Brain microvascular endothelial cell (primary cell): ENCODE results near the gene KAZN.

Experiments used
- DNase-seq: peaks from one replicate; pipeline ENCODE4 v3.0.0-alpha.2; 2020
- H3K27ac ChIP-seq: fragments of 250-450 bp; sonication (Bioruptor Pico); 2 replicates; pipeline ENCODE4 v1.5.1; 2020; ENCODE audit warnings: mild to moderate bottlenecking, moderate library complexity
- H3K27me3 ChIP-seq: fragments of 250-450 bp; sonication (Bioruptor Pico); replicated peaks from 2 replicates; pipeline ENCODE4 v1.5.1; 2020; ENCODE audit warnings: mild to moderate bottlenecking
- H3K36me3 ChIP-seq: fragments of 250-450 bp; sonication (Bioruptor Pico); replicated peaks from 2 replicates; pipeline ENCODE4 v1.5.1; 2020; ENCODE audit warnings: mild to moderate bottlenecking
- H3K4me3 ChIP-seq: 2 replicates; pipeline ENCODE4 v1.5.1; 2011; ENCODE audit warnings: low read depth, mild to moderate bottlenecking, control low read depth, low read length, moderate library complexity
- in situ Hi-C: cut with HindIII; loops from 2 replicates; pipeline ENCODE4 v1.10.0; 2017; ENCODE audit warnings: low sequenced_read_pairs, low pct_ligation_motif_present
- TF ChIP-seq, protein P1 (sequence below): IDR thresholded peaks from 2 replicates; pipeline ENCODE4 v1.5.1; 2011; ENCODE audit warnings: low read depth, mild to moderate bottlenecking, moderate library complexity, low read length, control low read depth, inconsistent platforms; ENCODE audit errors: missing control alignments

Gene KAZN

GRCh38 chr1:15028102-15028501, 429.6 kb downstream of the KAZN start:
- Histone ChIP-seq H3K4me3 (no peak overlapping the region), H3K36me3 (no peaks in the 10 kb centered on the region), H3K27me3 (no peaks in the 10 kb centered on the region), H3K27ac (no peak overlapping the region)
- peak; percentile 71 for DNase-seq
- in situ Hi-C loops, result no loop called here
- TF ChIP-seq, protein P1, sequence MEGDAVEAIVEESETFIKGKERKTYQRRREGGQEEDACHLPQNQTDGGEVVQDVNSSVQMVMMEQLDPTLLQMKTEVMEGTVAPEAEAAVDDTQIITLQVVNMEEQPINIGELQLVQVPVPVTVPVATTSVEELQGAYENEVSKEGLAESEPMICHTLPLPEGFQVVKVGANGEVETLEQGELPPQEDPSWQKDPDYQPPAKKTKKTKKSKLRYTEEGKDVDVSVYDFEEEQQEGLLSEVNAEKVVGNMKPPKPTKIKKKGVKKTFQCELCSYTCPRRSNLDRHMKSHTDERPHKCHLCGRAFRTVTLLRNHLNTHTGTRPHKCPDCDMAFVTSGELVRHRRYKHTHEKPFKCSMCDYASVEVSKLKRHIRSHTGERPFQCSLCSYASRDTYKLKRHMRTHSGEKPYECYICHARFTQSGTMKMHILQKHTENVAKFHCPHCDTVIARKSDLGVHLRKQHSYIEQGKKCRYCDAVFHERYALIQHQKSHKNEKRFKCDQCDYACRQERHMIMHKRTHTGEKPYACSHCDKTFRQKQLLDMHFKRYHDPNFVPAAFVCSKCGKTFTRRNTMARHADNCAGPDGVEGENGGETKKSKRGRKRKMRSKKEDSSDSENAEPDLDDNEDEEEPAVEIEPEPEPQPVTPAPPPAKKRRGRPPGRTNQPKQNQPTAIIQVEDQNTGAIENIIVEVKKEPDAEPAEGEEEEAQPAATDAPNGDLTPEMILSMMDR, result no peak

GRCh38 chr1:15028616-15029015, 430.1 kb downstream of the KAZN start:
- Histone ChIP-seq H3K4me3 (no peak overlapping the region), H3K27ac (no peak overlapping the region), H3K36me3 (no peaks in the 10 kb centered on the region), H3K27me3 (no peaks in the 10 kb centered on the region)
- TF ChIP-seq, protein P1, result no peak
- no peak for DNase-seq
- in situ Hi-C loops, result no loop called here

GRCh38 chr1:15029036-15029435, 430.6 kb downstream of the KAZN start:
- Histone ChIP-seq H3K4me3 (no peak overlapping the region), H3K27me3 (no peaks in the 10 kb centered on the region), H3K27ac (no peak overlapping the region), H3K36me3 (no peaks in the 10 kb centered on the region)
- in situ Hi-C loops, result no loop called here
- no peak for DNase-seq
- TF ChIP-seq, protein P1, result no peak

DNA sequence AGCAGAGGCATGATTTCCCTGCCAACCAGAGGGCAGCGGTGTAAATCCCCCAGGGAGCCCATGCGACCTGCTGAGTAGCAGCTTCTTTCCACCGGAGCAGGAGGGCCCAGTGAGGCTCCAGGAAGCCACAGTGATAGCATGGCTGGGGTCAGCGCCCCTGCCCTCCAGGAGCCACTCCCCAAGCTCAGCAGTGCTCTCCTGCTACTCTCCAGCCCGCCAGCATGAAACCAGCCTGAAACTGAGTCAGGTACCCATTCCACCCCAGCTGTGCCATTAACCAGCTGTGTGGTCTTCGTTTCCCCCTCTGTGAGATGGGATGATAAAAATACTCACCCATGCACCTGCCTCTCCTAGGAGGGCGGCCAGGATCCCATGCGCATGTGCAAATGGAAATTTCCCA, 431.3 kb downstream of the KAZN start:
- in situ Hi-C loops, result no loop called here
- Histone ChIP-seq H3K27ac (no peak overlapping the region), H3K27me3 (no peaks in the 10 kb centered on the region), H3K4me3 (no peak overlapping the region), H3K36me3 (no peaks in the 10 kb centered on the region)
- DNase-seq, result no peak
- TF ChIP-seq, protein P1, result no peak

GRCh38 chr1:15031251-15031933, 432.9 kb downstream of the KAZN start:
- H3K27ac ChIP-seq, result no peak overlapping the region
- in situ Hi-C loops, result no loop called here
- TF ChIP-seq, protein P1, result no peak
- H3K27me3 ChIP-seq, result no peaks in the 10 kb centered on the region
- peak; percentile 18 for DNase-seq
- H3K36me3 ChIP-seq, result no peaks in the 10 kb centered on the region
- no peak overlapping the region for H3K4me3 ChIP-seq

- in situ Hi-C loops, result no loop called here
- TF ChIP-seq, protein P1, result peak; percentile 55
- no peaks in the 10 kb centered on the region for H3K36me3 ChIP-seq
- peak; percentile 66 for DNase-seq
- no peaks in the 10 kb centered on the region for H3K27me3 ChIP-seq
- no peak overlapping the region for H3K4me3 ChIP-seq
- H3K27ac ChIP-seq, result no peak overlapping the region
Observed at GRCh38 chr1:15033264-15033663, 434.8 kb downstream of the KAZN start.
